T-helper 1 cell treated with Interleukin-12 subunit alpha and Interleukin-12 subunit beta and Interleukin-4 antibody, amounts not matched to agents 30 μg/mL and 1 μg/mL, for 36 hours (primary cell): ENCODE results near the gene ACADS.
"Not testable (repeated sequence)": the region's sequence is repeated elsewhere in the genome, so short reads cannot be mapped to it uniquely, and the experiment has no call there.

Source experiments
- H3K27ac Mint-ChIP-seq: one replicate; pipeline ENCODE4 v1.8.0; 2021; ENCODE audit warnings: mild to moderate bottlenecking, mixed read lengths
- H3K27me3 Mint-ChIP-seq: one replicate; pipeline ENCODE4 v1.8.0; 2021; ENCODE audit warnings: low read depth, mixed read lengths
- H3K36me3 Mint-ChIP-seq: one replicate; pipeline ENCODE4 v1.8.0; 2021; ENCODE audit warnings: low read depth, mixed read lengths
- H3K4me1 Mint-ChIP-seq: one replicate; pipeline ENCODE4 v1.8.0; 2021; ENCODE audit warnings: low read depth, mixed read lengths
- H3K4me3 Mint-ChIP-seq: one replicate; pipeline ENCODE4 v1.8.0; 2021; ENCODE audit warnings: mild to moderate bottlenecking, moderate library complexity, mixed read lengths
- H3K9me3 Mint-ChIP-seq: one replicate; pipeline ENCODE4 v1.8.0; 2021; ENCODE audit warnings: mixed read lengths

ACADS gene

GRCh38 chr12:120732198-120732597 lies 6.6 kb downstream of the ACADS start:
- H3K4me3 Mint-ChIP-seq, H3K27me3 Mint-ChIP-seq, H3K9me3 Mint-ChIP-seq, H3K27ac Mint-ChIP-seq, H3K4me1 Mint-ChIP-seq: not testable (repeated sequence)
- H3K36me3 Mint-ChIP-seq, result peaks cover 14% of the 10 kb centered on the region

GRCh38 chr12:120733574-120733973 lies 7.9 kb downstream of the ACADS start:
- Mint-ChIP-seq H3K4me3 (no peak overlapping the region), H3K27ac (no peak overlapping the region), H3K27me3 (no peaks in the 10 kb centered on the region), H3K4me1 (no peaks in the 10 kb centered on the region), H3K36me3 (peaks cover 14% of the 10 kb centered on the region), H3K9me3 (no peaks in the 10 kb centered on the region)

GRCh38 chr12:120734210-120734609 lies 8.6 kb downstream of the ACADS start:
- Mint-ChIP-seq H3K9me3 (no peaks in the 10 kb centered on the region), H3K4me3 (no peak overlapping the region), H3K27ac (no peak overlapping the region), H3K27me3 (no peaks in the 10 kb centered on the region), H3K4me1 (no peaks in the 10 kb centered on the region), H3K36me3 (peaks cover 14% of the 10 kb centered on the region)

GRCh38 chr12:120735181-120735580 lies 9.6 kb downstream of the ACADS start:
- Mint-ChIP-seq H3K9me3 (no peaks in the 10 kb centered on the region), H3K27me3 (no peaks in the 10 kb centered on the region), H3K27ac (no peak overlapping the region), H3K4me1 (no peaks in the 10 kb centered on the region), H3K36me3 (peaks cover 6% of the 10 kb centered on the region), H3K4me3 (no peak overlapping the region)

GRCh38 chr12:120736404-120737331 lies 11.0 kb downstream of the ACADS start:
- peaks cover 2% of the 10 kb centered on the region for H3K36me3 Mint-ChIP-seq
- H3K4me1 Mint-ChIP-seq, result no peaks in the 10 kb centered on the region
- no peaks in the 10 kb centered on the region for H3K27me3 Mint-ChIP-seq
- H3K9me3 Mint-ChIP-seq, result no peaks in the 10 kb centered on the region
- no peak overlapping the region for H3K27ac Mint-ChIP-seq
- no peak overlapping the region for H3K4me3 Mint-ChIP-seq

- H3K36me3 Mint-ChIP-seq, result peaks cover 2% of the 10 kb centered on the region
- H3K27ac Mint-ChIP-seq, result no peak overlapping the region
- H3K4me1 Mint-ChIP-seq, result no peaks in the 10 kb centered on the region
- H3K4me3 Mint-ChIP-seq, result no peak overlapping the region
- no peaks in the 10 kb centered on the region for H3K27me3 Mint-ChIP-seq
- H3K9me3 Mint-ChIP-seq, result no peaks in the 10 kb centered on the region
These were observed 12.1 kb downstream of the ACADS start for GRCh38 chr12:120737557-120738251.

GRCh38 chr12:120738252-120739030 lies 12.8 kb downstream of the ACADS start:
- Mint-ChIP-seq H3K4me3 (no peak overlapping the region), H3K27me3 (no peaks in the 10 kb centered on the region), H3K4me1 (no peaks in the 10 kb centered on the region), H3K36me3 (peaks cover 2% of the 10 kb centered on the region), H3K9me3 (no peaks in the 10 kb centered on the region), H3K27ac (no peak overlapping the region)

- Mint-ChIP-seq H3K27me3 (no peaks in the 10 kb centered on the region), H3K9me3 (no peaks in the 10 kb centered on the region), H3K4me1 (no peaks in the 10 kb centered on the region), H3K36me3 (no peaks in the 10 kb centered on the region), H3K27ac (no peak overlapping the region), H3K4me3 (no peak overlapping the region)
These were observed 13.6 kb downstream of the ACADS start for GRCh38 chr12:120739031-120739762.

- H3K27ac Mint-ChIP-seq, result no peak overlapping the region
- no peaks in the 10 kb centered on the region for H3K9me3 Mint-ChIP-seq
- no peaks in the 10 kb centered on the region for H3K27me3 Mint-ChIP-seq
- no peaks in the 10 kb centered on the region for H3K36me3 Mint-ChIP-seq
- no peaks in the 10 kb centered on the region for H3K4me1 Mint-ChIP-seq
- no peak overlapping the region for H3K4me3 Mint-ChIP-seq
These were observed 14.4 kb downstream of the ACADS start for GRCh38 chr12:120739821-120740613.

- Mint-ChIP-seq H3K36me3 (no peaks in the 10 kb centered on the region), H3K4me3 (no peak overlapping the region), H3K9me3 (no peaks in the 10 kb centered on the region), H3K4me1 (no peaks in the 10 kb centered on the region), H3K27ac (no peak overlapping the region), H3K27me3 (no peaks in the 10 kb centered on the region)
These were observed 15.2 kb downstream of the ACADS start for GRCh38 chr12:120740871-120741270.

- Mint-ChIP-seq H3K36me3 (no peaks in the 10 kb centered on the region), H3K4me1 (no peaks in the 10 kb centered on the region), H3K27ac (no peak overlapping the region), H3K27me3 (no peaks in the 10 kb centered on the region), H3K4me3 (no peak overlapping the region), H3K9me3 (no peaks in the 10 kb centered on the region)
These were observed 16.1 kb downstream of the ACADS start for GRCh38 chr12:120741476-120742421.

- Mint-ChIP-seq H3K36me3 (no peaks in the 10 kb centered on the region), H3K27me3 (no peaks in the 10 kb centered on the region), H3K4me3 (no peak overlapping the region), H3K27ac (no peak overlapping the region), H3K9me3 (no peaks in the 10 kb centered on the region), H3K4me1 (no peaks in the 10 kb centered on the region)
These were observed 19.4 kb downstream of the ACADS start for GRCh38 chr12:120744922-120745493.
